ENCODE results near the gene AUH.

DNA sequence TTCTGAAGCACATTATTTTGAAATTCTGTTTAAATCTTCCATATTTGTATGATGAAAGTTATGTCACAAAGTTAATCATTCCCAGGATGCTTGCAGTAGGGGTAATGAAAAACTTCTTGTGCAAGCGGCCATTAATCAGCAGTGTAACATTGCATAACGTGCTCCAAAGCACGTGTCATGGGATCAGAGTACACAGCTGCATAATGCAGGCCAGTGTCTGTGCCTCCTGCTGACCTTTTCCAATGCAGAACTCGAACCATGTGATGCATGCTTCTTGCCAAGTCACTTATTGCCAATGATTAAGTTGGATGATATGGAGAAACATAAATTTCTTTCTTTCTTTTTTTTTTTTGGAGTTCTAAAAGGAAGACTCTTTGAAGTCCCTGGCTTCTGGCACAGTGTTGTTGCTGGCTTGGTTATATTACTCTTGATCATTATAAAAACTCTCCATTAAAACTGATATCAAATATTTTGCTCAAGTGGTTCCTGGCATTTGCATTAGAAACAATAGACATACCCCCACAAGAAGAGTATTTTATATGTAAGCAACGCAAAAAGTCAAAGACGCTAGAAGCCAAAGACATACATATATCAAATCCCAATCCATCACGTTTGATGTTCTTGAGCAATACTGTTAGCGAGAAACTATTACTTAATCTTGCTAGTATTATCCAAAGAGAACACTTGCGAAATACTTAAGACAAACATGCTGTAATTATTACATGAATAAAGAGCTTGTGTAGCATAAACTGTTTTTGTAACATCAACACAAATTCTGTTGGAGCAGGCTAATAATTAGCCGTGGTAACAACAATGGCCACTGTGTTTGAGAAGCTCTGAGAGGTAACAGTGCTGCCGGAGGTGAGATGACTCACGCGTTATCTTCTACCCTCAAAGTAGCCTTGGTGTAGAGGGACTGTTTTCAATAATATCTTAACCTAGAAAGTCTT, 164.2 kb downstream of the AUH start:
- no peak for TF ChIP-seq POLR2A (IDR thresholded peaks at IDR 0.05; ENCODE audit: low read length)
- no peak for TF ChIP-seq GATA1 (IDR thresholded peaks at IDR 0.05; ENCODE audit: low read depth, low read length)
